ENCODE results near the gene CAV2.

CAV2 gene

DNA sequence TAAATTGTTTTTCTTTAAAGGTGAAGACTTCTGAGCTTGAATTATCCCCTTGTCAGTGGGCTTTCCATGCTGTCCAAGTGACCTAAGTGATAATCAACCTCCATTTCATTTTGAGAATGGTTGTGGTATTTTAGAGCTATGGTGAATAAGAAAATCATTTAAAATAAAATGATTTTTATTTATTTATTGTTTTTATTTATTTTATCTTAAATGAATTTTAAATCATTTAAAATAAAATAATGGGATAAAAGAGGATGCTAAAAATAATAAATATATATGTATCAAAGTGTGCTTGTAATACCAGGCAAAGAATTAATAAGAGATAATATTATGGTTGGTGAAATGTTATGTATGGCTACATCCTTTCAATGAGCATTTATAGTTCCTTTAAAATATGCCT, 49.8 kb downstream of the CAV2 start:
- no peak for DNase-seq

GRCh38 chr7:116551692-116552091, 52.2 kb downstream of the CAV2 start:
- DNase-seq = no peak

- DNase-seq = no peak
These were observed 53.1 kb downstream of the CAV2 start for GRCh38 chr7:116552602-116553001.

GRCh38 chr7:116553168-116553964, 53.8 kb downstream of the CAV2 start:
- DNase-seq = no peak

GRCh38 chr7:116554436-116554835, 54.9 kb downstream of the CAV2 start:
- no peak for DNase-seq

GRCh38 chr7:116554911-116555310, 55.4 kb downstream of the CAV2 start:
- no peak for DNase-seq

- DNase-seq = no peak
These were observed 57.6 kb downstream of the CAV2 start for GRCh38 chr7:116557066-116557585.

GRCh38 chr7:116557901-116558300, 58.4 kb downstream of the CAV2 start:
- DNase-seq = no peak
